LHCN-M2 (cell line): Measurements from ENCODE around the gene MSMB. TPM values are rescaled to one million over a fixed set of nuclear protein-coding genes. Genes with fewer than 3 reads are reported as not detected.
"Not testable (repeated sequence)": the region's sequence is repeated elsewhere in the genome, so short reads cannot be mapped to it uniquely, and the experiment has no call there.

ENCODE experiments used
- DNase-seq: peaks from one replicate; pipeline ENCODE4 v3.0.0-alpha.2; 2012; ENCODE audit warnings: low read depth
- polyA plus RNA-seq: library from polyadenylated mRNA; unstranded; fragments of >200 nt; gene quantifications from one replicate; pipeline ENCODE4 v1.2.1, GENCODE V29; 2012; ENCODE audit warnings: missing spikeins
- total RNA-seq: library from RNA; depleted of rRNA; stranded (reverse); fragments of >200 nt; gene quantifications from 2 replicates; pipeline ENCODE4 v1.2.3, GENCODE V29; 2014; rRNA removed

Gene MSMB
- total RNA-seq: not detected in 2 replicates
- not detected for polyA plus RNA-seq

- no peak for DNase-seq
These were observed at the start of gene MSMB for GRCh38 chr10:46046261-46046660. MSMB (minus strand) TSS chr10:46046269; CDS start chr10:46046237, 32 bp downstream.

- DNase-seq: no peak
These were observed 49.1 kb upstream of the MSMB start for GRCh38 chr10:46094931-46095750.

- DNase-seq: no peak
These were observed 48.1 kb upstream of the MSMB start for GRCh38 chr10:46094197-46094500.

GRCh38 chr10:46093316-46094196, 47.5 kb upstream of the MSMB start:
- not testable (repeated sequence) for DNase-seq

GRCh38 chr10:46092524-46093081, 46.5 kb upstream of the MSMB start:
- no peak for DNase-seq

GRCh38 chr10:46091828-46092523, 45.9 kb upstream of the MSMB start:
- no peak for DNase-seq

GRCh38 chr10:46091080-46091827, 45.2 kb upstream of the MSMB start:
- no peak for DNase-seq

GRCh38 chr10:46090258-46090812, 44.3 kb upstream of the MSMB start:
- DNase-seq: no peak

GRCh38 chr10:46087381-46087780, 41.3 kb upstream of the MSMB start:
- DNase-seq: not testable (repeated sequence)

GRCh38 chr10:46084321-46085165, 38.5 kb upstream of the MSMB start:
- DNase-seq: no peak

- DNase-seq: no peak
These were observed 34.8 kb upstream of the MSMB start for GRCh38 chr10:46080886-46081285.

- no peak for DNase-seq
These were observed 33.9 kb upstream of the MSMB start for GRCh38 chr10:46079831-46080585.

- no peak for DNase-seq
These were observed 31.8 kb upstream of the MSMB start for GRCh38 chr10:46077731-46078413.

GRCh38 chr10:46077141-46077554, 31.1 kb upstream of the MSMB start:
- no peak for DNase-seq

GRCh38 chr10:46075869-46076268, 29.8 kb upstream of the MSMB start:
- DNase-seq: no peak

- no peak for DNase-seq
These were observed 28.3 kb upstream of the MSMB start for GRCh38 chr10:46074196-46074946.

- no peak for DNase-seq
These were observed 27.5 kb upstream of the MSMB start for GRCh38 chr10:46073564-46073963.

GRCh38 chr10:46070749-46071148, 24.7 kb upstream of the MSMB start:
- peak; percentile 7 for DNase-seq
